Hematopoietic multipotent progenitor cell treated with erythropoietin and hydrocortisone succinate and interleukin-3 and kit ligand, for 8 days (in vitro differentiated cells): Measurements from ENCODE around the gene CGB3.
A peak's percentile ranks its signal among the peaks of the same experiment; 100 is the strongest.

Source experiments
- DNase-seq: peaks from one replicate; pipeline ENCODE4 v3.0.0-alpha.2; 2015

The CGB3 gene

GRCh38 chr19:49014870-49015255 is 9.3 kb downstream of the CGB3 start:
- DNase-seq, result no peak

- DNase-seq, result no peak
Measured at GRCh38 chr19:49014123-49014869, 9.8 kb downstream of the CGB3 start.

GRCh38 chr19:49011194-49011593 is 12.9 kb downstream of the CGB3 start:
- DNase-seq, result no peak

GRCh38 chr19:49010453-49010852 is 13.7 kb downstream of the CGB3 start:
- no peak for DNase-seq

GRCh38 chr19:49009828-49010227 is 14.3 kb downstream of the CGB3 start:
- DNase-seq, result no peak

GRCh38 chr19:49006905-49007304 is 17.2 kb downstream of the CGB3 start:
- no peak for DNase-seq

- no peak for DNase-seq
Measured at GRCh38 chr19:49004964-49005614, 19.0 kb downstream of the CGB3 start.

- no peak for DNase-seq
Measured at GRCh38 chr19:49004133-49004532, 20.0 kb downstream of the CGB3 start.

GRCh38 chr19:48999481-49000325 is 24.4 kb downstream of the CGB3 start:
- peak; percentile 73 for DNase-seq

- peak; percentile 81 for DNase-seq
Measured at GRCh38 chr19:48997972-48998371, 26.2 kb downstream of the CGB3 start.

- DNase-seq, result peak; percentile 24
Measured at GRCh38 chr19:48994035-48994386, 30.1 kb downstream of the CGB3 start.

- DNase-seq, result peak; percentile 99
Measured at GRCh38 chr19:48993175-48994034, 30.7 kb downstream of the CGB3 start, which contains the start of the genes GYS1 and RUVBL2. Gene GYS1 (minus strand): TSS chr19:48993309. CDS start chr19:48993112, 197 bp downstream. Gene RUVBL2 (plus strand): TSS chr19:48993887. CDS start chr19:48993912, 25 bp downstream.

- no peak for DNase-seq
Measured at GRCh38 chr19:48992581-48993174, 31.5 kb downstream of the CGB3 start.

- peak; percentile 45 for DNase-seq
Measured at GRCh38 chr19:48991873-48992580, 32.1 kb downstream of the CGB3 start.

GRCh38 chr19:48991011-48991609 is 33.0 kb downstream of the CGB3 start:
- no peak for DNase-seq

- DNase-seq, result no peak
Measured at GRCh38 chr19:48990400-48990799, 33.7 kb downstream of the CGB3 start.

GRCh38 chr19:48989701-48990291 is 34.3 kb downstream of the CGB3 start:
- DNase-seq, result no peak

GRCh38 chr19:48988860-48989259 is 35.3 kb downstream of the CGB3 start:
- no peak for DNase-seq

- DNase-seq, result no peak
Measured at GRCh38 chr19:48988286-48988685, 35.8 kb downstream of the CGB3 start.

- no peak for DNase-seq
Measured at GRCh38 chr19:48987323-48987722, 36.8 kb downstream of the CGB3 start.

GRCh38 chr19:48986211-48986610 is 37.9 kb downstream of the CGB3 start:
- DNase-seq, result no peak
